ENCODE data around the gene SNRPD2. TPM values are rescaled to one million over a fixed set of nuclear protein-coding genes. Genes with fewer than 3 reads are reported as not detected.

SNRPD2 gene
- total RNA-seq, 1 experiment from 2014 or later = 793 TPM

- Histone ChIP-seq H3T11ph (ENCODE audit: low read length) (no peak overlapping the region), H3K23me2 (ENCODE audit: insufficient read length, low read depth, low read length, poor library complexity, severe bottlenecking) (peaks cover 21% of the 10 kb centered on the region), H3K4me1 (ENCODE audit: insufficient read depth, low read length) (peaks cover 3% of the 10 kb centered on the region; the same call in 1 of the 2 replicates), H3K79me2 (ENCODE audit: insufficient read depth, low read length) (no peaks in the 10 kb centered on the region), H2BK20ac (ENCODE audit: low read depth, low read length, poor library complexity, severe bottlenecking) (no peak overlapping the region), H3K9ac (ENCODE audit: extremely low read depth, insufficient read length, low read length) (no peak overlapping the region), H3K79me1 (ENCODE audit: insufficient read depth, low read depth, low read length, poor library complexity, severe bottlenecking) (no peaks in the 10 kb centered on the region), H2AK5ac (ENCODE audit: insufficient read length, low read length) (no peak overlapping the region), H4K20me1 (ENCODE audit: control insufficient read depth, insufficient read depth, insufficient read length) (no peaks in the 10 kb centered on the region), H4K8ac (replicated peaks; ENCODE audit: insufficient read length, low read depth, low read length) (no peak overlapping the region), H4K91ac (ENCODE audit: insufficient read length, low read depth, low read length) (no peak overlapping the region), H2BK15ac (ENCODE audit: low read depth, low read length) (no peak overlapping the region), H3K18ac (ENCODE audit: insufficient read length, low read depth, low read length) (no peak overlapping the region), H3K23ac (ENCODE audit: insufficient read length, low read depth, low read length) (no peak overlapping the region), H2AFZ (ENCODE audit: low read length) (peak overlapping the region; percentile 91), H3K4me2 (ENCODE audit: insufficient read depth, insufficient read length, low read length) (peak overlapping the region; percentile 90), H3K27ac (ENCODE audit: insufficient read length, low read depth, low read length) (no peak overlapping the region), H2BK5ac (ENCODE audit: insufficient read length, low read length) (no peak overlapping the region), H2BK12ac (ENCODE audit: insufficient read length, low read depth, low read length) (no peak overlapping the region), H3K9me3 (ENCODE audit: control insufficient read depth, low read depth, low read length) (no peaks in the 10 kb centered on the region), H3K14ac (ENCODE audit: insufficient read depth, low read length) (no peak overlapping the region), H3K56ac (ENCODE audit: insufficient read length, low read depth, low read length) (no peak overlapping the region), H3K27me3 (ENCODE audit: insufficient read depth, low read length) (no peaks in the 10 kb centered on the region), H4K5ac (ENCODE audit: insufficient read length, low read depth, low read length) (no peak overlapping the region), H3K4ac (ENCODE audit: low read depth, low read length) (no peak overlapping the region), H2BK120ac (ENCODE audit: low read depth, low read length, poor library complexity, severe bottlenecking) (no peak overlapping the region)
- DNase-seq = peak; percentile 86
- H3K36me3 Mint-ChIP-seq (ENCODE audit: insufficient read depth in 1 of 3, low read depth in 3 of 3) = no peaks in the 10 kb centered on the region; a peak in 1 of 7 replicates
- peak overlapping the region; percentile 44 to 93 (median 49); a peak in 5 of 7 replicates for H3K27ac Mint-ChIP-seq
- no CpG with 5 or more reads among the region's 17 CpGs for WGBS (ENCODE audit: extremely low coverage, insufficient read length, low lambda C conversion rate)
- H3K4me1 Mint-ChIP-seq = peaks cover 32 to 45% of the 10 kb centered on the region in 2 experiments
- H3K9me3 Mint-ChIP-seq = no peaks in the 10 kb centered on the region
- H3K27me3 Mint-ChIP-seq (ENCODE audit: low read depth) = peaks cover 6% of the 10 kb centered on the region
- peak overlapping the region; percentile 60 to 79 for H3K4me3 Mint-ChIP-seq
- TF ChIP-seq, protein P1, sequence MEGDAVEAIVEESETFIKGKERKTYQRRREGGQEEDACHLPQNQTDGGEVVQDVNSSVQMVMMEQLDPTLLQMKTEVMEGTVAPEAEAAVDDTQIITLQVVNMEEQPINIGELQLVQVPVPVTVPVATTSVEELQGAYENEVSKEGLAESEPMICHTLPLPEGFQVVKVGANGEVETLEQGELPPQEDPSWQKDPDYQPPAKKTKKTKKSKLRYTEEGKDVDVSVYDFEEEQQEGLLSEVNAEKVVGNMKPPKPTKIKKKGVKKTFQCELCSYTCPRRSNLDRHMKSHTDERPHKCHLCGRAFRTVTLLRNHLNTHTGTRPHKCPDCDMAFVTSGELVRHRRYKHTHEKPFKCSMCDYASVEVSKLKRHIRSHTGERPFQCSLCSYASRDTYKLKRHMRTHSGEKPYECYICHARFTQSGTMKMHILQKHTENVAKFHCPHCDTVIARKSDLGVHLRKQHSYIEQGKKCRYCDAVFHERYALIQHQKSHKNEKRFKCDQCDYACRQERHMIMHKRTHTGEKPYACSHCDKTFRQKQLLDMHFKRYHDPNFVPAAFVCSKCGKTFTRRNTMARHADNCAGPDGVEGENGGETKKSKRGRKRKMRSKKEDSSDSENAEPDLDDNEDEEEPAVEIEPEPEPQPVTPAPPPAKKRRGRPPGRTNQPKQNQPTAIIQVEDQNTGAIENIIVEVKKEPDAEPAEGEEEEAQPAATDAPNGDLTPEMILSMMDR (conservative IDR thresholded peaks at IDR 0.05) = no peak
Observed at GRCh38 chr19:45640849-45641273, 50.9 kb downstream of the SNRPD2 start.

Measured in H9 (cell line).